Tibial artery (tissue), 4 donors: ENCODE results near the gene BCAR3.
"Not testable (repeated sequence)": the region's sequence is repeated elsewhere in the genome, so short reads cannot be mapped to it uniquely, and the experiment has no call there.

Experiments
- DNase-seq, 2 donors: peaks; one replicate each; pipeline ENCODE4 v3.0.0-alpha.2; 2019
- H3K27ac ChIP-seq, 2 donors: fragments of 200-600 bp; sonication (generic) in 1 of 2; 1 replicate in 1 of 2; 2 replicates in 1 of 2; pipeline ENCODE4 v1.5.1; 2018 to 2019; ENCODE audit warnings: mild to moderate bottlenecking in 1 of 2
- H3K27me3 ChIP-seq, 2 donors: fragments of 200-600 bp; sonication (generic) in 1 of 2; one replicate each; pipeline versions ENCODE4 v1.5.1 to v1.6.0; 2016 to 2019
- H3K36me3 ChIP-seq, 3 donors: fragments of 200-600 bp; sonication (generic) in 2 of 3; one replicate each; pipeline ENCODE4 v1.5.1; 2016 to 2019; ENCODE audit warnings: mild to moderate bottlenecking in 2 of 3
- H3K4me1 ChIP-seq, 4 donors: fragments of 200-600 bp; sonication (generic) in 2 of 4; 1 replicate in 3 of 4; 2 replicates in 1 of 4; pipeline ENCODE4 v1.5.1; 2016 to 2019
- H3K4me3 ChIP-seq, 2 donors: fragments of 200-600 bp; sonication (generic) in 1 of 2; 1 replicate in 1 of 2; 2 replicates in 1 of 2; pipeline ENCODE4 v1.5.1; 2018 to 2019; ENCODE audit warnings: mild to moderate bottlenecking in 2 of 2
- H3K9me3 ChIP-seq, 3 donors: fragments of 200-600 bp; sonication (generic) in 1 of 3; one replicate each; pipeline ENCODE4 v1.5.1; 2016 to 2019
- intact Hi-C: fragments of 100-400 bp; cut with DNase I; formaldehyde crosslinking; loops from one replicate; pipeline ENCODE4 v1.15.0; 2023; ENCODE audit warnings: low total_unique reads
- TF ChIP-seq, protein P1 (sequence below), 2 experiments: fragments of 200-600 bp in 1 of 2; fragments of 450-650 bp in 1 of 2; IDR thresholded peaks; one replicate each; pipeline ENCODE4 v1.5.1; 2017 to 2019; ENCODE audit warnings: antibody characterized with exemption in 2 of 2, mild to moderate bottlenecking in 1 of 2, moderate library complexity in 1 of 2

The BCAR3 gene

GRCh38 chr1:93676427-93676826 lies 5.2 kb downstream of the BCAR3 start:
- H3K27ac ChIP-seq, result peak overlapping the region; percentile 49 to 52
- intact Hi-C loops, result no loop called here
- H3K4me3 ChIP-seq, result no peak overlapping the region

GRCh38 chr1:93675931-93676330 lies 5.7 kb downstream of the BCAR3 start:
- no peaks in the 10 kb centered on the region for H3K36me3 ChIP-seq
- H3K9me3 ChIP-seq, result no peaks in the 10 kb centered on the region
- intact Hi-C loops, result no loop called here
- H3K27me3 ChIP-seq, result no peaks in the 10 kb centered on the region
- no peak for DNase-seq
- peak overlapping the region; percentile 49 to 52 for H3K27ac ChIP-seq
- TF ChIP-seq, protein P1, sequence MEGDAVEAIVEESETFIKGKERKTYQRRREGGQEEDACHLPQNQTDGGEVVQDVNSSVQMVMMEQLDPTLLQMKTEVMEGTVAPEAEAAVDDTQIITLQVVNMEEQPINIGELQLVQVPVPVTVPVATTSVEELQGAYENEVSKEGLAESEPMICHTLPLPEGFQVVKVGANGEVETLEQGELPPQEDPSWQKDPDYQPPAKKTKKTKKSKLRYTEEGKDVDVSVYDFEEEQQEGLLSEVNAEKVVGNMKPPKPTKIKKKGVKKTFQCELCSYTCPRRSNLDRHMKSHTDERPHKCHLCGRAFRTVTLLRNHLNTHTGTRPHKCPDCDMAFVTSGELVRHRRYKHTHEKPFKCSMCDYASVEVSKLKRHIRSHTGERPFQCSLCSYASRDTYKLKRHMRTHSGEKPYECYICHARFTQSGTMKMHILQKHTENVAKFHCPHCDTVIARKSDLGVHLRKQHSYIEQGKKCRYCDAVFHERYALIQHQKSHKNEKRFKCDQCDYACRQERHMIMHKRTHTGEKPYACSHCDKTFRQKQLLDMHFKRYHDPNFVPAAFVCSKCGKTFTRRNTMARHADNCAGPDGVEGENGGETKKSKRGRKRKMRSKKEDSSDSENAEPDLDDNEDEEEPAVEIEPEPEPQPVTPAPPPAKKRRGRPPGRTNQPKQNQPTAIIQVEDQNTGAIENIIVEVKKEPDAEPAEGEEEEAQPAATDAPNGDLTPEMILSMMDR (IDR thresholded peaks at IDR 0.05), result no peak
- peaks cover 0 to 66% (median 36%) of the 10 kb centered on the region in 4 donors for H3K4me1 ChIP-seq
- no peak overlapping the region for H3K4me3 ChIP-seq

More at GRCh38 chr1:93676427-93676826, 5.2 kb downstream of the BCAR3 start:
- Histone ChIP-seq H3K36me3 (no peaks in the 10 kb centered on the region), H3K9me3 (no peaks in the 10 kb centered on the region), H3K27me3 (no peaks in the 10 kb centered on the region), H3K4me1 (peaks cover 0 to 64% (median 36%) of the 10 kb centered on the region in 4 donors)
- DNase-seq, result peak in 1 of 2 donors; percentile 46
- TF ChIP-seq, protein P1 (IDR thresholded peaks at IDR 0.05), result no peak

DNA sequence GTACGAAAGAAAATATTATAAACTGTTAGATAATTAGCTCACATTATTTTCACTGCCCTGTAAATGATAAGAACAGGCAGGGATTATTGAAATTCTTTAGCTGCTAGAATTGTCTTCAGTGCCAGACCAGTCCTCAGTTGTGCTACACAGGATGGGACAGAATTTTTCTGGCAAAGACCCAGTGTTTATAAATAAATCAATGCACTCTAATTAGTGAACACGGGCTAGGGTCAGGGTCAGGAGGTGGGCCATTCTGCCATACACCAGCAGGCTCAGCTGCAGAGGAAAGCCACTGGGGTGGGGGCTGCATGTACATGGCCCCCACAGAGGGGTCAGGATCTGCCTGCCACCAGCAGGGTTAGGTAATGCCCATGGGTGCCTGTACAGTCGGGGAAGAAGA lies 6.4 kb downstream of the BCAR3 start:
- H3K36me3 ChIP-seq, result no peaks in the 10 kb centered on the region
- no peaks in the 10 kb centered on the region for H3K9me3 ChIP-seq
- H3K4me1 ChIP-seq, result peaks cover 0 to 66% (median 34%) of the 10 kb centered on the region in 4 donors
- H3K27me3 ChIP-seq, result no peaks in the 10 kb centered on the region
- H3K4me3 ChIP-seq, result no peak overlapping the region
- no peak for DNase-seq
- intact Hi-C loops, result no loop called here
- H3K27ac ChIP-seq, result peak overlapping the region; percentile 49 to 52
- TF ChIP-seq, protein P1 (IDR thresholded peaks at IDR 0.05), result no peak

DNA sequence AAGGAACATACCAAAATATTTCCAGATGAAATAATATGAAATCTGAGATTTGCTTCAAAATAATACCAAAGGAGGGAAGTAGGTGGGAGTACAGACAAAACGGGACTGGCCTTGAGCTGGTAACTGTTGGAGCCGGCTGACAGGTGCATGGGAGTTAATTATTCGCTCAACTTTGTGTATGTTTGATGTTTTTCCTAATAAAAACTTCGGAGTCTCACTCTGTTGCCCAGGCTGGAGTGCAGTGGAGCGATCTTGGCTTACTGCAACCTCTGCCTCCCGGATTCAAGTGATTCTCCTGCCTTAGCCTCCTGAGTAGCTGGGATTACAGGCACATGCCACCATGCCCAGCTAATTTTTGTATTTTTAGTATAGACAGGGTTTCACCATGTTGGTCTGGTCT lies 7.6 kb downstream of the BCAR3 start:
- H3K4me3 ChIP-seq, H3K36me3 ChIP-seq, H3K9me3 ChIP-seq, DNase-seq, H3K27me3 ChIP-seq, intact Hi-C loops: not testable (repeated sequence)
- Histone ChIP-seq H3K27ac (peak overlapping the region in 1 of 2 donors; percentile 47), H3K4me1 (peaks cover 0 to 62% (median 36%) of the 10 kb centered on the region in 4 donors)

DNA sequence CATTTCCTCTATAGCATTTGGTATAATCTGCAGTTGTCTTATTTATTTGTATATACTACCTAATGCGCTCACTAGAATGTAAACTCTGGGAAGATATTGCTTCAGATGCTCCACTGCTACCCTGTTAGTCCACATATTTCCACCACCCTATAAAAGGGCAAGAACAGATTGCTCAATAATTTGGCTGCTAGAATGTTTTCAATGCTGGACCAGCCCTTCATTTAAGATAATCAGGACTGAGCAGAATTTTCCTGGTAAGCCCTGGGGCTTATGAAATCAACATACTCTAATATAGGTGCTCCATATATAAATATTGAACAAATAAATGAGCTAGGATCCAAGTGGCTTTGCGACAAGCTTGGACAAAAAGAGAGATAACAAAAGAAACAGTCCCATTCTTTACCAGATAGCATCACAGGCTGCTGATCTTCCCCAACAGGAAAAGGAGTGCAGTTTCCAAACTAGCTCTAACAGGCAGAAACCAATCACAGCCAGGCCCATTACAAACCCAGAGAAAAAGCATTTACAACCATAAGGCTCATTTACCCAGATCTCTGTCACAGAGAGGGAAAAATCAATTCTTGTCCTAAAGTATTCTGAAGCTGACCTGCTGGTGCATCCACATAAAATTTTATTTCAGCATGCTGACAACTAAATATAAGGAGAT lies 8.3 kb downstream of the BCAR3 start:
- intact Hi-C loops, result no loop called here
- Histone ChIP-seq H3K9me3 (no peaks in the 10 kb centered on the region), H3K36me3 (no peaks in the 10 kb centered on the region), H3K4me1 (peaks cover 0 to 61% (median 36%) of the 10 kb centered on the region in 4 donors), H3K27me3 (no peaks in the 10 kb centered on the region), H3K27ac (peak overlapping the region; percentile 47 to 54), H3K4me3 (no peak overlapping the region)
- DNase-seq, result no peak
- TF ChIP-seq, protein P1 (IDR thresholded peaks at IDR 0.05), result no peak

DNA sequence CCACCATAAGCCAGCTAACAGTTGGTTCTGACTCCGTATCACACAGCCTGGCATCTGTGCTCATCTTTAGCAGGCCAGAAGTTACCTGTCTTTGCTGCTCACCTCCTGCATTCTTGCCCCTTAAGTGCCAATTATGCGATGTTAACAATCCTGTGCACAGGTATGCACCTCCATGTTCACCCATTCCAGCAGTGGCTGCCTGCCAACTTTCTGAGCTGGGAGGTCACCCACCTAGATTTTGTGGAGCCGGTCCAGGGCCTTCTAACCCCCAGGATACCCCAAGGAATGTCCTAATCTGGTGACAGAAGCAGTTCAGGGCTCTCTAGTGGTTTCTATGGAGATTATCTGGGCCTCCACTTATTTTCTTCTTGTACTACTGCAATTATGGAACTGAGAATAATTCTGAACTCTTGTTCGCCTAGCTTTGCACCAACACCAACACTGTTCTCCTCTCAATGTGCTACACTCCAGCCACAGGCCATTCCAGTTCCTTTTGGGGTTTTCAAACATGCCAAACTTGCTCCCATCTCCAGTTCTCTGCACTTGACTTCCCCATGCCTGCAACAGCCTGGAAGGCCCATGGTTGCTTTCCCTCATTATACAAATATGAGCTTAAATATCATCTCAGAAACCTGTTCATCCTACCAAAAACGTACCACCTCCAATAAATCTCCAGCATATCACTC lies 9.0 kb downstream of the BCAR3 start:
- no peaks in the 10 kb centered on the region for H3K36me3 ChIP-seq
- peak overlapping the region; percentile 2 to 30 for H3K27ac ChIP-seq
- intact Hi-C loops, result no loop called here
- H3K4me3 ChIP-seq, result no peak overlapping the region
- TF ChIP-seq, protein P1 (IDR thresholded peaks at IDR 0.05), result no peak
- peaks cover 0 to 61% (median 36%) of the 10 kb centered on the region in 4 donors for H3K4me1 ChIP-seq
- DNase-seq, result no peak
- no peaks in the 10 kb centered on the region for H3K27me3 ChIP-seq
- H3K9me3 ChIP-seq, result no peaks in the 10 kb centered on the region
